NCI-H2196 (cell line): ENCODE results near the gene MIA2.

Experiments
- DNase-seq: peaks from one replicate; lab custom pipeline; 2025; ENCODE audit not compliant: unreplicated experiment; lab: John Stamatoyannopoulos, UW

The MIA2 gene

GRCh38 chr14:39434401-39434800 is 200.7 kb downstream of the MIA2 start:
- no peak for DNase-seq

GRCh38 chr14:39435241-39435640 is 201.5 kb downstream of the MIA2 start:
- DNase-seq = no peak
